Stomach smooth muscle (tissue), 2 donors: Measurements from ENCODE around the gene PTPRT.

Experiments used
- H3K27ac ChIP-seq: one replicate; pipeline ENCODE4 v1.7.0; 2013; ENCODE audit warnings: mild to moderate bottlenecking, low read length, inconsistent platforms
- H3K27me3 ChIP-seq, 2 donors: one replicate each; pipeline ENCODE4 v1.7.0; 2013; ENCODE audit warnings: low read length in 2 of 2; ENCODE audit not compliant: insufficient read depth in 2 of 2, control insufficient read depth in 1 of 2
- H3K36me3 ChIP-seq, 2 donors: one replicate each; pipeline ENCODE4 v1.7.0; 2013; ENCODE audit warnings: low read length in 2 of 2; ENCODE audit not compliant: control insufficient read depth in 2 of 2, insufficient read depth in 2 of 2
- H3K4me1 ChIP-seq: one replicate; pipeline ENCODE4 v1.7.0; 2013; ENCODE audit warnings: low read length; ENCODE audit not compliant: control insufficient read depth, insufficient read depth
- H3K4me3 ChIP-seq, 2 donors: one replicate each; pipeline ENCODE4 v1.7.0; 2013; ENCODE audit warnings: low read length in 2 of 2
- H3K9ac ChIP-seq, 2 donors: one replicate each; pipeline ENCODE4 v1.7.0; 2013; ENCODE audit warnings: low read length in 2 of 2, mild to moderate bottlenecking in 1 of 2
- H3K9me3 ChIP-seq, 2 donors: one replicate each; pipeline ENCODE4 v1.7.0; 2013; ENCODE audit warnings: low read length in 2 of 2; ENCODE audit not compliant: control insufficient read depth in 2 of 2
- donor health status: healthy.
- donor health status: Pancreatic carcinoma.

PTPRT gene

DNA sequence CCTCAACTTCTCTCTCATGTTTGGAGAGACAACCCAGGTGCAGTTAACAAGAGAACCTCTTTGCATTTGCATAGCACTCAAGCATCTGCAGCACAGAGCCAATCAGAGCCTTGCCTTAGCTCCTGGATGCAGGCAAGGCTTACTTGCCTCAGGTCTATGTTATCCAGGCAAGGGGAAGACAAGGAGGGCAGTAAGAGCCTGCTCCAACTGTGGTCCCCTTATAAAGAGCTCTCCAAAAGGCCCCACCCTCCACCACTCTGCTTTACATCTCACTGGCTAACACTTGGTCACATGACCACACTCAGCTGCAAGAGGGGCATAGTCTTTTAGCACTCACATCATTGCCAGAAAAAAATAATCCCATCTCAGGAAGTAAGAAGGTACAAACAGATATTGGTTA lies 540.0 kb downstream of the PTPRT start:
- no peaks in the 10 kb centered on the region for H3K36me3 ChIP-seq
- peaks cover 0 to 5% of the 10 kb centered on the region in 2 donors for H3K27me3 ChIP-seq
- H3K27ac ChIP-seq = no peak overlapping the region
- no peak overlapping the region for H3K9ac ChIP-seq
- no peak overlapping the region for H3K4me3 ChIP-seq
- peaks cover 0 to 2% of the 10 kb centered on the region in 2 donors for H3K9me3 ChIP-seq
- no peaks in the 10 kb centered on the region for H3K4me1 ChIP-seq

DNA sequence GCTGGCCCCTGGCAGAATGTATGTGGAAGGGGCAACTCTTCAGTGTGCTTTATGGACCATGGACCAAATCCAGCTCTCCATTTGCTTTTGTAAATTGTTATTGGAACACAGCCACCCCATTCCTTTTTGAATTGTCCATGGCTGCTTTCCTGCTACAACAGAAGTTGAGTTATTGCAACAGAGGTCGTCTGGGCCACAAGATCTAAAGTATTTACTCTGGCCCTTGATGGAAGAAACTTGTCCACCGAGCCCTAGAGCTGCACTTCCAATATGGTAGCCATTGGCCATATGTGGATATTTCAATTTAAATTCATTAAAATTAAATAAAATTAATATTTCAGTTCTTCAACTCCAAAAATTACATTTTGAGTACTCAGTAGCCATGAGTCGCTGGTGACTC lies 543.5 kb downstream of the PTPRT start:
- Histone ChIP-seq H3K27me3 (no peaks in the 10 kb centered on the region), H3K9ac (no peak overlapping the region), H3K4me1 (no peaks in the 10 kb centered on the region), H3K4me3 (no peak overlapping the region), H3K27ac (no peak overlapping the region), H3K9me3 (peaks cover 0 to 6% of the 10 kb centered on the region in 2 donors), H3K36me3 (no peaks in the 10 kb centered on the region)

GRCh38 chr20:42641886-42642285 lies 547.8 kb downstream of the PTPRT start:
- Histone ChIP-seq H3K4me3 (no peak overlapping the region), H3K27me3 (no peaks in the 10 kb centered on the region), H3K36me3 (no peaks in the 10 kb centered on the region), H3K4me1 (no peaks in the 10 kb centered on the region), H3K27ac (no peak overlapping the region), H3K9ac (no peak overlapping the region), H3K9me3 (peaks cover 0 to 4% of the 10 kb centered on the region in 2 donors)

DNA sequence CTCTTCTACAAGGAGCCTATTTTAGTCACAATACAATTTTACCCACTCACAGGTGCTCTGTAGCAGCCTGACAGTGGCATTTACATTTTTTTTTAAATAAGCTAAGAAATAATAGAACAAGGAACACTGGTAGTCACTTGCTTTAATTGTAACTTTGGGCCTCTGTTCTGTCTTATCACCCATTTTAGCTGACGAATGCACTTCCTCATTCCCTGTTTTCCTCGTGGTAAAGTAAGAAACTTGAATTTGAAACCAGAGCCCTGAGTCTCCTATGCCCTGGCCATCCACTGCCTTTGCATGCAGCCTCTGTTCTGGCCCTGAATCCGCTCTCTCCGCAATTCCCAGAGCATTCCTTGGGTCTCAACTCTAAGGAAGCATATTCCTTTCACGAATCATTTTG lies 550.6 kb downstream of the PTPRT start:
- Histone ChIP-seq H3K27me3 (no peaks in the 10 kb centered on the region), H3K36me3 (no peaks in the 10 kb centered on the region), H3K4me3 (no peak overlapping the region), H3K27ac (no peak overlapping the region), H3K9me3 (peaks cover 0 to 4% of the 10 kb centered on the region in 2 donors), H3K9ac (no peak overlapping the region), H3K4me1 (no peaks in the 10 kb centered on the region)

DNA sequence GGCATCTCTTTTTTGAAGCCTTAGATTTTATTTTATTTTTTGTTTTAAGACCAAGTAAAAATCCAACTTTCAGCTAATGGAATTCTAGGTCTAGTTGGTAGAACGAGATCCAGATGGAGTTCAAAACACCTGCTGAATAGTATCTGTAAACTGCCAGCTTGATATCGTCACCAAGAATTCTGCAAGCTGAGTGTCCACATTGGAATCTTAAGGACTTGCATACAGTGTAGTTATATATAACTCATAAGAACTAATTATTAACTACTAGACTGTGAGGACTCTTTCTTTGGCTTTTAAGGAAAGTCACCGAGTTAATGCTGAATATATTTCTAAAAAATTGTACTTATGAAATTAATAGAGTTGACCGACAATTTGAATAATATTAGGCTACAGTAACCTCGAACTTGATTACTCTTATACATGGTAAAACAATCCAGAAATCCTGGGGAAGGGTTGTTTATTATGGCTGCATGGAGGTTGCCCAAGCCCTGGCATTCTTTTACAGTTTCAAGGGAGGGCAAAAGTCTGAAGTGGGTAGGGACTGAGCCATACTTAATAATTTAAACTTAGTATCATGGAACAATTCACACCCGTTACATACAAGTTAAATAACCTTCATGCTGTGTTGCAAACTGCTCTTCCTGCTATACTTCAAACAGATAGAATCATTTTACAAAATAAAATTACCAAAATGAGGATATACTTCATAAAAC lies 553.9 kb downstream of the PTPRT start:
- no peaks in the 10 kb centered on the region for H3K4me1 ChIP-seq
- no peaks in the 10 kb centered on the region for H3K36me3 ChIP-seq
- H3K9me3 ChIP-seq = no peaks in the 10 kb centered on the region
- no peak overlapping the region for H3K9ac ChIP-seq
- no peak overlapping the region for H3K27ac ChIP-seq
- no peak overlapping the region for H3K4me3 ChIP-seq
- no peaks in the 10 kb centered on the region for H3K27me3 ChIP-seq

GRCh38 chr20:42634156-42634555 lies 555.5 kb downstream of the PTPRT start:
- Histone ChIP-seq H3K27me3 (no peaks in the 10 kb centered on the region), H3K4me3 (no peak overlapping the region), H3K4me1 (no peaks in the 10 kb centered on the region), H3K27ac (no peak overlapping the region), H3K9ac (no peak overlapping the region), H3K9me3 (no peaks in the 10 kb centered on the region), H3K36me3 (no peaks in the 10 kb centered on the region)

GRCh38 chr20:42628683-42629082 lies 561.0 kb downstream of the PTPRT start:
- Histone ChIP-seq H3K27ac (no peak overlapping the region), H3K36me3 (no peaks in the 10 kb centered on the region), H3K9me3 (no peaks in the 10 kb centered on the region), H3K9ac (no peak overlapping the region), H3K4me3 (no peak overlapping the region), H3K4me1 (no peaks in the 10 kb centered on the region), H3K27me3 (no peaks in the 10 kb centered on the region)

GRCh38 chr20:42613076-42613475 lies 576.6 kb downstream of the PTPRT start:
- Histone ChIP-seq H3K27ac (no peak overlapping the region), H3K36me3 (no peaks in the 10 kb centered on the region), H3K4me1 (no peaks in the 10 kb centered on the region), H3K9ac (no peak overlapping the region), H3K9me3 (peaks cover 3 to 8% of the 10 kb centered on the region in 2 donors), H3K27me3 (no peaks in the 10 kb centered on the region), H3K4me3 (no peak overlapping the region)

DNA sequence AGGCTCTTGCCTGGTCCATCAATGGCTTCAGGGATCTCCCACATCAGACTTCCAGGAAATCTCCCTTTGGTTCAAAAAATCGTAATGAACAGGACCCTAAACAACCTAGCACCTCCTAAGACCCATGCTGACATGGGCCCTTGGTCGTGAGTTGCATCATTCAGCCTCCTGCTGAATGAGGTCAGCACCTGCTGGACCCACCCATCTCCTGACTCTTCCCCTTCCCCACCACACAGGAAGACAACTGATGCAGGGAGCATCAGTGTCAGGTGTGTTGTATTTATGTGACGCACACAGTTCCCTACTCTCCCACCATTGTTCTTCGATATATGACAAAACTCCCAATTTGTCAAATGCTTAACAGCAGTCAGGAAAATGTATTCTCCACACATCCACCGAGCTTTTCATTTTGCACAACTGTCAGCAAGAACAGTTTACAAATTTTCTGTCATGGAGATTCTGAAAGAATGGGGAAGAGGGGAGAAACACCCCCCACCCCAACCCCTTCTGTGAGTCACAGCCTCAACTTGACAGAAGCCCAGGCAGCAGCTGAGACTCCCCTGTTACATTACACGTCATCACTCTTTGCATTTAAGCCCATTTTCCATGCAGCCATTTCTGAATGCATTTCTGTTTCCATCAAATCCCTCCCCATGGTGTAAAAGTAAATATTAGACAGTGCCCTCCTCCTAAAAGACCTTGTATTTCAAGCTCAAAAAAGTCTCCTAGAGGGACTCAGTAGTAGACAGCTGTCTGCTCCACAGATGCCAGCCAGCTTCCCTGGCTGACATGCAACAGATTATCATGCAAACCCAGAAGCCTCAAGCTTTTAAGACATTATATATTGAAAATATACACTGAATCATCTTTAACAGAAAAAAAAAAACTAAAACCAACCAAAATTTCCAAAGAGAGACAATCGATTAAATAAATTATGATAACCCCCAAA lies 577.5 kb downstream of the PTPRT start:
- Histone ChIP-seq H3K9me3 (peaks cover 3 to 8% of the 10 kb centered on the region in 2 donors), H3K4me1 (no peaks in the 10 kb centered on the region), H3K4me3 (no peak overlapping the region), H3K9ac (no peak overlapping the region), H3K27ac (no peak overlapping the region), H3K36me3 (no peaks in the 10 kb centered on the region), H3K27me3 (no peaks in the 10 kb centered on the region)

DNA sequence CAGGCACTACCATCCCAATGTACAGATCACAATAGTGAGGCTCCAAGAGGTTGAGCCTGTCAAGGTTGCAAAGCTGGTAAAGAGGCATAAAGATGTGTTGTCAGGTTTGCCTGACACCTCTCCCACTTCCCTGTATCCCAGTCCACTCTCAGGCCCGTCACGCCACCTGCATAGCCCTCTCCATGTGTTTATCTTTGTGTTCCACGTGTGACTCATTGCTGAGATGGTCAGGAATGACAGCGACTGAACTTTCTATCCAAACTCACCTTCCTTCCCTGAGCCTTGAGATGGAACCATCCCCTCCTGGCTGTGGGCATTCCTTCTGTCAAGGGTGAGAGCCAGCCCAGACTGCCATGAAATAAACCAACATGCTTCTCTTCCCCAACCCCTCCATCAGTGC lies 578.3 kb downstream of the PTPRT start:
- H3K4me3 ChIP-seq = no peak overlapping the region

GRCh38 chr20:42610070-42610469 lies 579.6 kb downstream of the PTPRT start:
- Histone ChIP-seq H3K4me3 (no peak overlapping the region), H3K9ac (no peak overlapping the region), H3K27me3 (no peaks in the 10 kb centered on the region), H3K4me1 (no peaks in the 10 kb centered on the region), H3K36me3 (no peaks in the 10 kb centered on the region), H3K9me3 (peaks cover 3 to 8% of the 10 kb centered on the region in 2 donors), H3K27ac (no peak overlapping the region)

More for the DNA sequence above, 578.3 kb downstream of the PTPRT start:
- H3K27me3 ChIP-seq = no peaks in the 10 kb centered on the region
- no peak overlapping the region for H3K9ac ChIP-seq
- no peaks in the 10 kb centered on the region for H3K36me3 ChIP-seq
- no peaks in the 10 kb centered on the region for H3K4me1 ChIP-seq
- H3K27ac ChIP-seq = no peak overlapping the region
- H3K9me3 ChIP-seq = peaks cover 3 to 8% of the 10 kb centered on the region in 2 donors
